ENCODE data around the gene PLPPR1. TPM values are rescaled to one million over a fixed set of nuclear protein-coding genes. Genes with fewer than 3 reads are reported as not detected.

Gene PLPPR1
- total RNA-seq, 1 experiment from 2014 or later, result not detected

GRCh38 chr9:101064206-101064605 is 35.7 kb downstream of the PLPPR1 start:
- no peaks in the 10 kb centered on the region; the same call in 1 of the 2 replicates for H4K20me1 ChIP-seq (ENCODE audit: insufficient read depth)
- H3K27ac ChIP-seq (ENCODE audit: low read depth, low read length), result no peak overlapping the region
- H3K4me3 ChIP-seq (replicated peaks in 1 of 2; ENCODE audit: low read depth in 1 of 2, low read length in 2 of 2), result no peak overlapping the region
- no peaks in the 10 kb centered on the region for H3K36me3 ChIP-seq (ENCODE audit: control insufficient read depth in 1 of 2, insufficient read depth in 2 of 2, low read length in 2 of 2)
- no peak for ATAC-seq
- RAD21 ChIA-PET (ENCODE audit: low non-redundant PET in 1 of 2, low total read pairs in 2 of 2, uncharacterized antibody in 2 of 2, unreplicated experiment in 2 of 2), result no interaction called here
- no peaks in the 10 kb centered on the region for H3K79me2 ChIP-seq (ENCODE audit: insufficient read depth, low read length)
- H3K27me3 ChIP-seq (ENCODE audit: insufficient read depth, low read length), result 0 out of 2 replicates have a peak, but pooled peaks cover 4% of the 10 kb centered on the region
- no peak overlapping the region for H2AFZ ChIP-seq (ENCODE audit: low read depth, low read length, poor library complexity, severe bottlenecking)
- TF ChIP-seq YY1 (IDR thresholded peaks at IDR 0.05; ENCODE audit: extremely low read depth, insufficient replicate concordance, low read depth, low read length) (no peak), CBX3 (IDR thresholded peaks at IDR 0.05; ENCODE audit: low read depth) (no peak), JUND (IDR thresholded peaks at IDR 0.05) (no peak), ZNF274 (IDR thresholded peaks at IDR 0.05; ENCODE audit: low read depth, low read length) (no peak), TCF7L2 (IDR thresholded peaks at IDR 0.05; ENCODE audit: borderline replicate concordance, extremely low read depth, insufficient read depth, insufficient read length) (no peak), REST (IDR thresholded peaks at IDR 0.05; ENCODE audit: low read depth) (no peak), FOSL1 (IDR thresholded peaks at IDR 0.05; ENCODE audit: low read depth) (no peak), CTCF (IDR thresholded peaks at IDR 0.05 in 2 of 3, conservative IDR thresholded peaks at IDR 0.05 in 1 of 3; ENCODE audit: borderline replicate concordance in 1 of 3, insufficient read depth in 1 of 3, low read depth in 2 of 3, low read length in 2 of 3) (no peak), MAX (IDR thresholded peaks at IDR 0.05) (no peak), ELF1 (IDR thresholded peaks at IDR 0.05; ENCODE audit: borderline replicate concordance, low read depth) (no peak)
- BruUV-seq (replicated peaks), result no TSS peak
- H3K4me2 ChIP-seq (ENCODE audit: low read length), result no peak overlapping the region
- no peaks in the 10 kb centered on the region for H3K9me3 ChIP-seq (ENCODE audit: control insufficient read depth in 1 of 2, insufficient read depth in 1 of 2, low read depth in 1 of 2, low read length in 2 of 2)
- H3K9me2 ChIP-seq (ENCODE audit: insufficient read depth), result no peaks in the 10 kb centered on the region
- CTCF ChIA-PET, result no interaction called here
- POLR2A ChIA-PET, result no interaction called here
- no peak for DNase-seq (ENCODE audit: low read depth, low spot score)
- H3K4me1 ChIP-seq (ENCODE audit: control insufficient read depth in 1 of 2, insufficient read depth in 2 of 2, low read length in 2 of 2), result no peaks in the 10 kb centered on the region
- intact Hi-C loops (cut with micrococcal nuclease), result no loop called here
- H3K9ac ChIP-seq (ENCODE audit: low read length), result no peak overlapping the region
